Activated gamma-delta T cell treated with anti-CD3 and anti-CD28 coated beads, Interleukin-2, amount 50 U/mL, for 16 hours (primary cell): ENCODE measurements around the gene PRR15L.

Experiments used
- DNase-seq: peaks from one replicate; pipeline ENCODE4 v3.0.0-alpha.2; 2020; ENCODE audit warnings: low read depth

PRR15L gene

DNA sequence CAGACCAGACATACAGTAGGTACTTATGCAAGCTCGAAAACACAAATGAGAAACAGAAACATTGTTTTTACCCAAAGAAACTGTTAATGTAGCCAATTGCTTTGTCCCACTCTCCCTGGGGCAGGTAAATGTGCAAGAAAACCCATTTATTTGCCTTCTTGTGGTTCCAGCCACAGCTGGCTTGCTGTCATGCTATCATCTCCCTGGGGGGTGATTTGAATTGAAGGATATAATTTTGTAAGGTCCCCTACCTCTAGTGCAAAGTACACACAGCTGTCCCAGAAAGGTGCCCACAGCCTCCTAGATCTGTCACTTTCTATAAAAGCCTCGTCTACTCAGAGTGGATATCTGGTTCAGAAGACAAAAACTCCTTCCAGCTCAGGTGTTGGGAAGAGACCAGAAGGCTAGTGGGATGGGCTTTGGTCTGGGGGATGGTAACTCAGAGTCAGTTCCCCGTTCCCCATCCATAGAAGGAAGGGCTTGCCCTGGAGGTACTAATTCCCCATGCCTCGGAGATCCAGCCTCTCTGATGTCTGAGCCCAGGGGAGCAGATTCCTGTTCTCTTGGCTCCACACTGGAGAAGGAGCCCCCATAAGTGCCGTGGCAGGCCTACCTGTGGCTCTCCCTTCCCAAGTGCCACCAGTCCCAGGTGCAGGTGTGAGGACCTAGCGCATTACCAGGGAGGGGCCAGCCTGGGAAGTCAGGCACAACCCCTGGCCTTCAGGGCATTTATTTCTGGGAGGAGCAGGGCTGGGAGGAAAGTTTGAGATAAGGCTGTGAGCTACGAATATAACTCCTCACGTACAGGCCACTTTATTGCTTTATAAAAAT lies 2.4 kb upstream of the PRR15L start:
- no peak for DNase-seq

DNA sequence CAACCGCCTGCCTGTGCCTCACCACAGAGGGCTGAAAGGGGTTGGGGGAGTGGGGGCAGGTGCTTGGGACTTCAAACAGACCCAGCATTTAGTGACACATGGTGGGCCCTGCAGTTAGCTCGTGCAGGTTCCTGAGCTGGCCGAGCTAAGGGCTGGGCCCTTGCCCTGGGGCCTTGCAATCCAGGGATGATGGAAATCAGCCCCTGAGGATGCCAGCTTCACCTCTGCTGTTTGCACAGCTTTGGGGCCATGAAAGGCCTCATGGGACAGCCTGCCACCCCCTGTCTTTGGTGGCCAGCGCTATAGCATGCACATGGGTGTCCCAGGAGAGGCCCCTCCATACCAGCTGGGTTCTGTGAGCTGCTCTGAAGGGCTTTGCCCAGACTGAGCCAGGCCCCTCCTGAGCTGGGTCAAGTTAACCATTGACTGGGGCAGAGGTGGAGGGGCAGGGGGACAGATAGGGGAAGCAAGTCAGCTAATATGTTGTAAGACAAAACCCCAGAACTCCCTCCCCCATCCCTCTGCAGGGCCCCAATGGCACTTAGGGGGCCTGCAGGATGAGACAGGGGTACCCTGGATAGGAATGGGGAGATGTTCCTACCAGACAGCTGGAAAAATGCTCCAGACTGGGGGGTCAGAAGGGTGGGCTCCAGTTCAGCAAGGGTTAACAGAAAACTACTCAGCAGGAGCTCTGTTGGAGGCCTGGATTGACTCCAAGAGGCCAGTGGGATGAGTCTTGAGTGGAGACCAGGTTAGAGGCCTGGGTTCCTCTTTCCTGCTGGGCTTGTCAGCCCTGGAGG lies 692 bp downstream of the PRR15L start:
- no peak for DNase-seq

DNA sequence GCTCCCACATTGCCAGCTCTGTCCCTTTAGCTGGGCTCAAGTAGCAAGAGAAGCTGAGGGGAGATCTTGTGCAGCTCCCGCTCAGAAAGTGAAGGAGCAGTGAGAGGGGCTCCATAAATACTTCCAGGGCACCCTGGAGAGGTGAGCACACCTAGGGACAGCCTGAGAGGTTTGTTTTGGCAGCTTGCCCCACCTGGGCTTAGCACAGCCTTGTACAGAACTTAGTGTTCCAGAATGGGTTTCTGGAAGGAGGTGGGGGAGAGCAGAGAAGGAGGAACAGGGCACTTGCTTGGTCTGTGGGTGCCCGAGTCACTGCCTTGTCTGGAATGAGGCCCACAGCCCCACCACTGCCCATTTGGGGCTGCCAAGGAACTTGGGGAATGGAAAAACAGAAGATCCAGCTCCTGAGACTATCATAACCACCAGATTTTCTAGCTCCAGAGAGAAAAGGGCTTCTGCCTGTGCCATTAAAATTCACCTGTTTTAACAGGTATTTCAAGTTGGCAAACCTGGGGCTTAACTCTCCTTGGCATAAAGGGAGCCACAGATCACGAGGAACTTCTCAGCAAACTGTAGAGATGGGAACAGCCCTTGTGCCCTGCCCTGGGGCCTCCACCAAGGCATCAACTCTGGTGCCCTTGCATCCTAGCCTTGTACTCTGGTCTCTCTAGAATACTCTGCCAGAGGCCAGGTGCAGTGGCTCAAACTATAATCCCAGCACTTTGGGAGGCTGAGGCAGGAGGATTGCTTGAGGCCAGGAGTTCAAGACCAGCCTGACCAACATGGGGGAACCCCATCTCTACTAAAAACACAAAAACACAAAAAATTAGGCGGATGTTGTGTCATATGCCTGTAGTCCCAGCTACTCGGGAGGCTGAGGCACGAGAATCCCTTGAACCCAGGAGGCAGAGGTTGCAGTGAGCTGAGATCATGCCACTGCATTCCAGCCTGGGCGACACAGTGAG lies 1.9 kb downstream of the PRR15L start:
- no peak for DNase-seq

DNA sequence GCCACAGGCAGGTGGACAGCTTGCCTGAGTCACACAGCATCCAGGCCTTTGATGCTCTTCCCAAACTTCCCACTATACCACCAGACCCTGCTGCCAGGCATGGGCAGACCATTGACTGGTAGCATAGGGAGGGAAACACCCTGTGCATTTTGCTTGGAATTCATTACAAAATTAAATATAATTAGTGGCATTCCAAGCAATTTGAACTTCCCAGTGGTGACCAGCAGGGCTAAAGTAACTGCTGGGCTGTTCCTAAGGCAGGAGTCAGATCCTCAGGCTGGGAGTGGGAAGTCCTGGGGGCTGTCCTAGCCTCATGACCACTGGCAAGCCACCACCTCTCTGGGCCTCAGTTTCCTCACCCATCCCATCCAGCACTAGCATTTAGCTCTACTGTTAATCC lies 3.8 kb downstream of the PRR15L start:
- DNase-seq, result no peak

GRCh38 chr17:47952171-47953021 lies 5.3 kb downstream of the PRR15L start:
- no peak for DNase-seq

- DNase-seq, result no peak
These were observed 7.2 kb downstream of the PRR15L start for GRCh38 chr17:47950448-47950847.

DNA sequence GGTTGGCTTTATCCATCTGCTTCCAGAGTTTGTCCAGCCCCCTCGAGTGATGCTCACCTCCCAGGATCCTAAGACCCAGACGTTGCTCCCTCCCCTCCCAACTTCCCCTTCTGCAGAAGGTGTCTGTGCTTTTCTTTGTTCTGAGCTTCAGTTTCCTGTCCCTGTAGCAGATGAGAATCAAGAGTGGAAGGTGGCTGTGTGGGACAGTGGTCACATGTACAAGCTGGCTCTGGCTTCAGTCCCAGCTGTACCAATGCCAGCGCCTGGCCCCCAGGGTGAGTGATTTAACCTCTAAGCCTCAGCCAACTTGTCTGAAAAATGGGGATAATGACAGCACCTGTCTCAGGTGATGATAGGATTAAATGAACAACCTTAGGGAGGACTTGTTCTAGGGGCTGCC lies 7.7 kb downstream of the PRR15L start:
- no peak for DNase-seq

- peak; percentile 72 for DNase-seq
These were observed 8.4 kb downstream of the PRR15L start for GRCh38 chr17:47949197-47949759.

DNA sequence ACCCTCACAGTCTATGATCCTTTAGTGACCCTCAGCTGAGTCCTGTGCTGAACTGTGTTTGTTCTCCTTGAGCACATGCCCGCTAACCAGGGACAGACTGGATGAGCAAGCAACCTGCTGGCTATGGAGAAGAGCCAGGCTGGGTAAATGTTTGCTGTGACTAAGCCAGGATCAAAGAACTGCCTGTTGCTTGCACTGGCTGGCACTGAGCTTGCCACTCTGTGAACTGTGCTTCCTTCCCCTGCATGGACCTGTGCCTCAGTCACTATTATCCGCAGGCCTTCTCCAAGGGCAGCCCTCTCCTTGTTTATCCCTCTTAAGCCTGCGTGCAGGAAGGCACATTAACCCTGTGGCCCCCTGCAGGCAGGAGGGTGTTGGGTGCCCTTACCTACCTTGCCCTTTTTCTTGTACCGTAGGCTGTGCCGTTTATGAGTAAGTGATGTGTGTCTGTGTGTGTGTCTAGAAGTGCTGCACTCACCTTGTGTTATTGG lies 8.9 kb downstream of the PRR15L start:
- DNase-seq, result no peak

DNA sequence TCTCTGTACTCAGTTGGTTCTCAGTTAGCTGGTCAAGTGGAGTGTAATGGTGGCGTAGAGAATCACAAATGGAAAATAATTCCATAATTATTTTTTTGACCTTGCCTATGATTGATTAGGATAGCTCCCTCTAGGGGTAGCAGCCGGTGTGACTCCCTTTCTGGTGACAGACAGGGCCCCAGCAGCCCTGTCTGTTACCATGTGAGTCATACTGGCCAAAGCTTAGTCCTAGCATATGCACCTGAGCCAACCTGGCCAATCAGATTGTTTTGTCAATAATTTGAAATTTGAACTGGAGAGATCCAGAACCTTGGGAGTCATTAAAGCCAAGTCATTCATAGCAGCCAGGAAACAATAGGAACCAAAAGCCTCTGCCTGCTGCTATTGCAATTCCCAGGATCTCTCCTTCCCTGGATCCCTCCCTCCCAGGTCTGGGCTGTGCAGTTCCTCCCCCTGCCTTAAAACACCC lies 10.7 kb downstream of the PRR15L start:
- DNase-seq, result peak; percentile 63

DNA sequence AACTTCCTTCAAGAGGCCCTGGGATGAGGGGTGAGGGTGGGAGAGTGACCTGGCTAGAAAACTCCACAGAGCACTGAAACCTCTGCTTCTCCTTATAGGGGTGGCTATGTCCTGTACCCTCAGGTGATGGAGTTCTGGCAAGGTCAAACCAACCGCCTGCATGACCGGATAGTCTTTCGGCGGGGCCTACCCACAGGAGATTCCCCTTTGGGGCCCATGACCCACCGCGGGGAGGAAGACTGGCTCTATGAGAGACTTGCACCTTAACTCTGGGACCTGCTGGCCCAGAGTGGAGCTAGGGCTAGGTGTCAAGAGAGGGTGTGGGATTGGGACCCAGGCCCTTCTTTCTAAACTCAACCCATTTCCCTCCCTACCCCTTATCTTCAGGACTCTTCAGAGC lies 11.2 kb downstream of the PRR15L start:
- no peak for DNase-seq

- no peak for DNase-seq
These were observed 11.9 kb downstream of the PRR15L start for GRCh38 chr17:47945529-47946508.

DNA sequence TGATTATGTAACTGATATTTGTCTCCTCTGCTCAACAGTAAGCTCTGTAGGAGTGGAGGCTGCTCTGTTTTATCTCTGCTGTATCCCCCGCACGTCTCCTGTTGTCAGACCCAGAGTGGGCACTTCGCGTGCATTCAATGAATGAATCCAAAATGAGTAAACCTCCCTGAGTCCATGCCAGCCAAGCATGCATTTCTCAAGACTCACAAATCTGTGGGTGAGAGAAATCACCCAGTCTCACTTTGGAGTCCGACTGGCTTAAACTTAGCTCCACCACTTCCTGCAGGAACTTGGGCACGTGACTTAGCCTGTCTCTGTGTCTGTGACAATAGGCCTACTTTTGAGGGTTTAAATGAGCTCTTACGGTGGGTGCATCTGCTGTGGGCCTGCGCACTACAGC lies 12.6 kb downstream of the PRR15L start:
- DNase-seq, result no peak

DNA sequence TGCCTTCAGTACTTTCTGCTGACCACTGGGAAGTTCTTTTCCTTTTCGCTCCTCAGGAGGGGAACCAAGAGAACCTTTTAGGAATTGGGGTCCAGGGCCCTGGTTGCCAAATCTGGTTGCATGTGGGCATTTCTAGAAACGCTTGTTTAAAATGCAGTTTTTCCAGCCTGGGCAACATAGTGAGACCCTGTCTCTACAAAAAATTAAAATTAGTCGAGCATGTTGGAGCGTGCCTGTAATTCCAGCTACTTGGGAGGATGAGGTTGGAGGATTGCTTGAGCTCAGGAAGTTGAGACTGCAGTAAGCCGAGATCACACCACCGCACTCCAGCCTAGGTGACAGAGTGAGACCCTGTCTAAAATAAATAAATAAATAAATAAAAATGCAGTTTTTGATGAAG lies 15.1 kb downstream of the PRR15L start:
- no peak for DNase-seq

DNA sequence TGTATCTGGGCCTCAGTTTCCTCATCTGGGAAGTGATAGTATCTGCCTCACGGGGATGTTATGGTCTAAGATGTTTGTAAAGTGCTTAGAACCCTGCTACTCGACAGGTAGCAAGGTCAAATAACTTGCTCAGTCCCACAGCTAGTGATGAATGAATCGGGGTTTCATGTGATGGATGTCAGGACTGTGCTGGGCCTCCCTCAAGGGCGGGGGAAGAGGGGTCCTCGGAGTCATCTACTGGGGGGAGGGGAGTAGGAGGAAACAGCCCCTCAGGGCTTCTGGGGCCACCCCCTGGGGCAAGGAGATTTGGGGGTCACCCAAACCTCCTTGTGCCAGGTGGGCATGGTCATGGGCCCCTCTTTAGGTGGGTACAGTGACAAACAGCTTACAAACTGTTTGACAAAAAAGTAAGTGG lies 15.6 kb downstream of the PRR15L start:
- no peak for DNase-seq

DNA sequence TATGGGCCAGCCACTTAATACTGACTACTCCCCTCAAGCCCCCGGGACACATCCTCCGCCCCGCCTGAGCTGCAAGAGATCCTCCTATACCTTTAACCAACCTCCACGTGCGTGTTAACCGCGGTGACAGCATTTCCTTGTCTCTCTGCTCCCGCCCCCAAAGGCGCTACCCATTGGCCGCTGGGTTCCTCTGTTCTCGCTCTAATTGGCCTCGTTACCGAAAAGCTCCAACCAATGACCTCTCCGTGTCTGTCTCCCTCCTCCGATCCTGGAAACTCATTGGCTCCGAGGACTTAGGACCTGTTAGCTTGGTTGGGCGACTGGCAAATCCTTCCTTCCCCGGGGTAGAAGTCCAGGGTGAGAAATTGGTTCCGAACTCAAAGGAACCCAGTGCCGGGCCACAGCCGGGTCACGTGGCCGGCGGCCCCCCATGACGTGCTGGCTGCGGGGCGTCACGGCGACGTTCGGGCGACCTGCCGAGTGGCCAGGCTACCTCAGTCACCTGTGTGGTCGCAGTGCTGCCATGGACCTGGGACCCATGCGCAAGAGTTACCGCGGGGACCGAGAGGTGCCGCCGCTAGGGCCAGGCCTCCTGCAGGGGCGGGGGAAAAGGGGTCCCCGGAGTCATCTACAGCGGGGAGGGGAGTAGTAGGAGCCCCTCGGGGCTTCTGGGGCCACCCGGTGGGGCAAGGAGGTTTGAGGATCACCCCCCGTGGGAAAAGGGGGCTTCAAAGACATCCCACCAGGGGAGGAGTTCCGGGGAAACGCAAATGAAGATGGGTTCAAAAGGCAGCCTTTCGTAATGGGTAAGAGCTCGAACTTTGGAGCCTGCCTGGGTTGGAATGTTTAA lies 16.2 kb downstream of the PRR15L start, which contains the start of gene PNPO:
Gene PNPO, plus strand, starts transcription at position 326 of the 850 bp plus-strand sequence. Its CDS starts 105 bp downstream, at position 431.
- DNase-seq, result peak; percentile 89

GRCh38 chr17:47937941-47938340 lies 19.7 kb downstream of the PRR15L start:
- no peak for DNase-seq

DNA sequence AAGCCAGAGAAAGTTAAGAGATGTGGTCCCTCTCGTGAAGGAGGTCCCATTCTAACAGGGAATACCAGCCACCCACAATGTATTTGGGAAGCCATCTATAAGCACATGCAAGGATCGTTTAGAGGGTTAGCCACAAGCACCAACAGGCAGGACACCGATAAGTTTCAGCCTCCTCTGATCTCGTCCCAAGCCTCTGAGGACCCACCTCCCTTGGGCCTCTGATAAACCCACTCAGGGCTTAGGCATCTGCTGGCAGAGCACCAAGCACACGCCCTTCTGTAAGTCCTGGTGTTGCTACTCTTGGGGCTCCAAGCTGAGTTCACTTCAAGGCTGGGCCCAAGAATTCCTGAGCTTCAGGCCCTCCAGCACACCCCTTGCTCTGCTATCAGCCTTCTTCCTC lies 21.7 kb downstream of the PRR15L start:
- DNase-seq, result no peak
